ENCODE measurements around the gene TAS2R41.
"Not testable (repeated sequence)": the region's sequence is repeated elsewhere in the genome, so short reads cannot be mapped to it uniquely, and the experiment has no call there.

The TAS2R41 gene

GRCh38 chr7:143514995-143515735, 37.5 kb downstream of the TAS2R41 start:
- DNase-seq (ENCODE audit: low read depth in 2 of 3, low spot score in 1 of 3): no peak

GRCh38 chr7:143516981-143517380, 39.3 kb downstream of the TAS2R41 start:
- DNase-seq (ENCODE audit: low read depth in 2 of 3, low spot score in 1 of 3): no peak

DNA sequence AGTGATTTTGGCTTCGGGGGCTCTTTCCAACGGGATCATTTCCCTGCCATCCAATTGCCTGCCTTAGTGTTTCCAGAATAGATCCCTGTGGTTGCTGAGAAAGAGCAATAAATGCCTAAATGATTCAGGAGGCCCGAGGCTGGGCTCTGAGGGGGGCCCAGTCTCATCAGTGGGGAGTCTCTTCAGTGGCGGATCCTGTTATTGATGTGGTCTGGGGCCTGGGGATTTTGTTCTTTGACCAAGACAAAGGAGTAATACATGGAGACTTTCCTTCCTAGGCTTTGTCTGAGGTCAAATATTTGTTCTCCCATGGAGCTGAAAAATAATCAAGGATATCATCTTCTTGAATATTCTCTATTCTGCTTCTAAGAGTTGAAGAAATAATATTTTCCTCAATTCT, 40.8 kb downstream of the TAS2R41 start:
- DNase-seq (ENCODE audit: low read depth in 2 of 3, low spot score in 1 of 3): no peak

- no peak for DNase-seq (ENCODE audit: low read depth in 2 of 3, low spot score in 1 of 3)
Observed at GRCh38 chr7:143518941-143519340, 41.3 kb downstream of the TAS2R41 start.

GRCh38 chr7:143519411-143520131, 41.9 kb downstream of the TAS2R41 start:
- DNase-seq (ENCODE audit: low read depth in 2 of 3, low spot score in 1 of 3): no peak

- DNase-seq (ENCODE audit: low read depth in 2 of 3, low spot score in 1 of 3): not testable (repeated sequence)
Observed at GRCh38 chr7:143522309-143522916, 44.7 kb downstream of the TAS2R41 start.

Measured in stimulated activated CD4-positive, alpha-beta T cell treated with anti-CD3 and anti-CD28 coated beads, Interleukin-12 subunit alpha, Interleukin-12 subunit beta, amount 100 ng/mL, for 48 hours (primary cell).